HS-5 (cell line): ENCODE data around the gene CUEDC1.

Experiments used
- DNase-seq: peaks from one replicate; pipeline ENCODE4 v3.0.0-alpha.2; 2012; ENCODE audit warnings: low read depth

CUEDC1 gene

DNA sequence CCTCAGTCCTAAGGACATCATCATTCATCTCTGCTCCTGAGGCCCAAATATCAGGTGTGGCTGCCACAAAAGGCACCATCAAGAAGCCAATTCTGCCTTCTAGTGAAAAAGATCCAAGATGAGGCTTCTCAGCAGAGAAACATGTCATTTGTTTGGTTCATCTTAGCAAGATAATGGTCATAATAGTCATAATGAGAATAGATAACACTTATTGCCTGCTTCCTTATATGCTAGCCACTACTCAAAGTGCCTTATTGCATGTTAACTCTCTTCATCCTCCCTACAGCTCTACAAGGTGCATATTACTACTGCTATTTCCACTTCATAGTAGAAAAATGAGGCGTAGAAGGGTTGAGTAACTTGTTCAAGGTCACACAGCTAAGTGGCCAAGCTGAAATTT, 60.4 kb downstream of the CUEDC1 start:
- DNase-seq, result no peak

- DNase-seq, result peak; percentile 97
Observed at GRCh38 chr17:57892820-57893595, 62.2 kb downstream of the CUEDC1 start.

GRCh38 chr17:57892146-57892819, 62.9 kb downstream of the CUEDC1 start:
- DNase-seq, result peak; percentile 60

GRCh38 chr17:57890857-57891232, 64.4 kb downstream of the CUEDC1 start:
- no peak for DNase-seq

- no peak for DNase-seq
Observed at GRCh38 chr17:57889892-57890856, 65.0 kb downstream of the CUEDC1 start.

- no peak for DNase-seq
Observed at GRCh38 chr17:57889252-57889651, 66.0 kb downstream of the CUEDC1 start.

DNA sequence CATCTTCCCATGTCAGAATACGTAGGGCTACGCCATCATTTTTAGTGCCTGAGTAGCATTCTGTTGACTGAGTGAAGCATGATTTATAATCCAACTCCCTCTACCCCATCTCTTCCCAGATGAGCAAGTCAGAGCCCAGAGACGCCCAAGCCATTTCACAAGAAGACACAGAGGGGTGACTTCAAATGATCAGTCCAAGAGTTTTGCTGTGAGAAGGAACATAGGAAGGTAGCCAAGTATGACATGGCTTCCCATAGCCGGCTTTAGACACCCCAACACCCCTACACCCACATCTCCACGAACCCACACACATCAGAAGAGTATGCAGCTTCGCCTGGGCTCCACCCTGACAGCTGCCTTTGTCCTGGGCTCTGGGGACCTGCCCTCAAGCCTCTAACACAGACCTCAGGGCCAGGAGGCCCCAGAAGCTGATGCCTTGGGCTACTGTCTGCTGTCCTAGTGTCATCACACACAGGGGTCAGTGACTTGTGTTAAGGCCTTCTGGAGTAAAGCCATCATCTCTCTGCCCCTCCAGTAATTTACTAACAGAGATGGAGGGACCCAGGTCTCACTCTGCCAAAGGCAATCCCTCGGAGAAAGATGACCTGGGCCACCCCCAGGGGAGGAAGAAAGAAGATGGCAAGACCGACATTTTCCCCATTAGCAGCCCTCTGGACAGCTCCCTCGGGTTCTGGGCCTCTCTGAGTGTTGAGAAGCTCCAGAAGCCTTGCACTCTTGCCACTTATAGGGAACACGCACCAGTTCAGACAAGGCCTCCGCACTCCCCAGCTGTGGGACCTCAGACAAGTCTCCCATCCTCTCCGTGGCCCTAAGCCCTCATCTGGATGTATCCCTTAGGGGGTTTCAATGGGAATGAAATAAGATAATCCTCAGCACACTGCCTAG, 66.6 kb downstream of the CUEDC1 start:
- no peak for DNase-seq

DNA sequence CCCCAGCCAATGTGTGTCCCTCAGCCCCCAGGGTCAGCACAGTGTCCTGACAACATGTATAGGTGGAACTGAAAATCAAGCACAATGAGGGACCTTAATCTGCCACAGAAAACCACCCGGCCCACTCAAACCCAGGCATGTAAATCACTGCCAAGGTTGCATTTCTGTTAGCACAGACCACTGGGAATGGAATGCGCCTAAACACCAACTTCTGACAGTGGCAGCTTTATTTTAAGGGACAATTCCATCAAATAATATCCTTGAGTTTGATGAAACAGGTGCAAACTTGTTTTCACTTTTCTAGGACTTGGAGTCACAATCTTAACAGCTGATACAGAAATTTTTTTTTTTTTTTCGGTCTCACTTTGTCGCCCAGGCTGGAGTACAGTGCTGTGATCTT, 68.1 kb downstream of the CUEDC1 start:
- DNase-seq, result no peak

DNA sequence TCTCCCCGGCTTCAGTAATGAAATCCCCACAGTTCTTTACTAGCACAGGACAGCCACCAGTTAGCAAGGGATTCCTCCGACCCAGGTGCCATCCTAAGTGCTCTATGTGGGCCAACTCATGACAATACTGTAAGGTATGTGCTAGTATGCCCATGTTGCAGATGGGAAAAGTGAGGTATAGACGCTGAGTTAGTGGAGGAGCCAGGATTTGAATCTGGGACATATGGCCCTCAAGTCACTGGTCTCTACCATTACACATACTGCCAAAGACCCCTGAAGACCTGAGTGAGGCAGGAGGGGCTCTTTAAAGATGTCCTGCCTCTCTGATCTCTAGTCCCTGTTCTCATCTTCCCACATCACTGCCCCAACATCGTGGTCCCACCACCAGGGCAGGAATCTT, 69.2 kb downstream of the CUEDC1 start:
- no peak for DNase-seq

DNA sequence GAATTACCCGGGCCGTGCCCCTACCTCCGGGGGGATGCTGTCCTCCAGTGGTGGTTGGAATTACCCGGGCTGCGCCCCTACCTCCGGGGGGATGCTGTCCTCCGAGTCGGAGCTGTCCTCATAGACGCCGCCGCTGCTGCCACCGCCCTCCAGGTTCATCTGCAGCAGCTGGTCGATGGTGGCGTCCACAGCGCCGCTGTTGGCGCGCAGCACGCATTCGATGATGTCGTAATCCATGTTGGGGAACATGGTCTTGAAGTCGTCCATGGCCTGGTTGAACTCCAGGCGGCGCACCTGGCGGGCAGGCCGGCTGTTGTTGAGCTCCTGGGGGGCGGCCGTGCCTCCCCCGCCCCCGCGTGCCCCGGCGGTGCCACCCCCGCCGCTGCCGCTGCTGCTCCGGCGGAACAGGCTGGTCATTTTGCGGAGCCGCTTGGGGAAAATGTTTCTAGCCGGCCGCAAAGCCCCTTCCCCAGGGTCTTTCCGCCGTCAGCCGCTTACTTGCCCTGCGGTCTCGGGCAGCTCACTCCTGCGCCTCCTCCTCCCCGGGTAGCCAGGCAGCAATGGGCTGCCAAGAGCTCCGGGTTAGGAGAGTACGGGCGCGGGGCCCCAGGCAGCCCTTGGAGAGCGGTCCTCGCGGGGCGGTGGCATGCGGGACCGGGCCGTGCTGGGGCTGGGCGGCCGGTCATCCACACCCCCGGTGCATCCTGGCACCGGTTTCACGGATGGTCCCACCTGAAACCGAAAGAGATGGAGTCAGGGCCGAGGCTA, 69.9 kb downstream of the CUEDC1 start:
- DNase-seq, result no peak

DNA sequence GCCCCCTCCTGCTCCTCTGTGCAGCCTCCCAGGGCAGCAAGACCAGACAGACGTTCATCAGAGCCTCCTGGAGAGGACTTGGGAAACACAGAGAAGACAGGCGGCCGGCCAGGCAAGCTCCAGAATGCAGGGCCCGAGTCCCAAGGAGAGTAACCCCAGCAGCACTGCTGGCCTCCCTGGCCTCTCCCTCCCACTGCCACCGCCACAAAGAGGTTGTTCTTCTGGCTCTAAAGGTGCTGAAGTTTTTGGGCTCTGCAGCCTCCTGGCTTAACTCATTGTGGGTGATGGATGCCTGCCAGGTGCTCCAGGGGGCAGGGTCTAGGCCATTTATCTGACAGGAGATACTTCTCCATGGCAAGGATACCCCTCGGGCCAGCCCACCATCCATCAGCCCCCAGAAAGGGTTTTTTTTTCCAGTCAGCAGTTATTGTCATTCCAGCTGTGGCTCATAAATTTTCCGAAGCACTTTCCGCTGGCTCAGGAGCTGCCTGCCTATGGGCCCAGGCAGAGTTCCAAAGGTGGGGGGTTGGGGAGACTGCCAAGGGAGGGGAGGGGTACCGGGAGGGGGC, 73.3 kb downstream of the CUEDC1 start:
- DNase-seq, result no peak

GRCh38 chr17:57881143-57881542, 74.1 kb downstream of the CUEDC1 start:
- no peak for DNase-seq

GRCh38 chr17:57880086-57880456, 75.1 kb downstream of the CUEDC1 start:
- no peak for DNase-seq

DNA sequence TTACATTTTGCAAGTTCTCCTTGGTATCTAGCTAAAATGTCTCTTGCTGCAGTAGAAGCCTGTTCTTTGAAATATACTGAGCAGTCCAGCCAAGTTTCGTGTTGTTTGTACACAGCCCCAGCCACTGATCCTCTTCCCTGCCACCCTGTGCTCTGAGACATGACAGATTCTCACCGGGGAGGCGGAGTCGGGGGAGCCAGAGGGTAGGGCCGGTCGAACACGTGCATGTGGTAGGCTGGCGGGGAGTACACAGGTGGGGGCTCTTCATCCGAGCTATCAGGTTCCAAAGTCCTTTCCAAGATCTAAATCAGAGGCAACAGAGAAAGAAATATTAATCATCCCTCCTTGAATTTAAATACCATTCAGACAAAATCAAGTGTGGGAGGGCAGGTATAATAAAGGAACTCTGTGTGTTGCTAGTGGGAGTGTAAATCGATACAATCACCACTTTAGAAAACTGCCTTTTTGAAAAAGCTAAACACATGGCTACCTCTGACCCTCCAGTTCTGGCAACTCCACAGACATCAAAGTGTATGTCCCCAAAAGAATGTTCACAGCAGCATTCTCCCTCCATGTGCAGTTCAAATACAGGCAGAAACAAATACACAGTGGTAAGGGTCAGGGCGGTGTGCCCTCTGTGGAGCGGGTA, 75.7 kb downstream of the CUEDC1 start:
- no peak for DNase-seq

DNA sequence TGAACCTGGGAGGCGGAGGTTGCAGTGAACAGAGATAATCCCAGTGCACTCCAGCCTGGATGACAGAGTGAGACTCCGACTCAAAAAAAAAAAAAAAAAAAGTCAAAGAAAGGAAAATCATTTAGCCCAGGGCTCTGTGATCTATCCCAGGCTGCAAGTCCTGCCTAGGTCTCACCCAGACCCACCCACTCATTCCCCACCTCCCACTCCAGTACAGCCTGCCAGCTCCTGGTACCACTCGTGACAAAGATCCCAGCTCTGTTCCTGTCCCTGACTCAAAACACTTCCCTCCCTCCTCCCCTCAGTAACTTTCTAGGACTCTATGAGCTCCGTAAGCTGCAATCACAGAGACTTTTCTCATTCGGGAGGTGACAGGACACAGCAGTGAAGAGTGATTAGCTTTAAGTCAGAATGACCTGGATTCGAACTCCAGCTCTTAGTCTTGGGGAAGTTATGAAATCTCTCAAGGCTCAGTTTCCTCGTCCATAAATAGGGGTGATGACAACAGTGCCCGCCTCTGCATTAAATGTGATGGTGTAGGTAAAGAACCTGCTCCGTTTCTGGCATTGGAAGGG, 77.3 kb downstream of the CUEDC1 start:
- DNase-seq, result no peak

DNA sequence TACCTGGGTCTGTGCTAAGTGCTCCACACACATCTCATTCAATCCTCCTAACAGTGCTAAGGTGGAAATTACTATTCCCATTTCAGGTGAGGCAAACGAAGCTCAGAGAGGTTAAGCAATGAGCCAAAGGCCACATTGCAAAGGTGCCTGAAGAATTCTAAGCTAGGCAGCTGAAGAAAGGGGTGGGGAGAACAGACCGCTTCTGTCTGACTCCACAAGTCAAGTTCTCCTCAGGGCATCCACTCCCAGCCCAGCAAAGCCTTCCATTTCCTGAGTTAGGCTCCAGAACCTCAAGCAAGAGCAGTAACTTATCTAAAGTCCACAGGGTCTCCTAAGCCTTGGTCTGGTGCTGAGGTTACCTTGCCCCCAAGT, 78.4 kb downstream of the CUEDC1 start:
- DNase-seq, result no peak

DNA sequence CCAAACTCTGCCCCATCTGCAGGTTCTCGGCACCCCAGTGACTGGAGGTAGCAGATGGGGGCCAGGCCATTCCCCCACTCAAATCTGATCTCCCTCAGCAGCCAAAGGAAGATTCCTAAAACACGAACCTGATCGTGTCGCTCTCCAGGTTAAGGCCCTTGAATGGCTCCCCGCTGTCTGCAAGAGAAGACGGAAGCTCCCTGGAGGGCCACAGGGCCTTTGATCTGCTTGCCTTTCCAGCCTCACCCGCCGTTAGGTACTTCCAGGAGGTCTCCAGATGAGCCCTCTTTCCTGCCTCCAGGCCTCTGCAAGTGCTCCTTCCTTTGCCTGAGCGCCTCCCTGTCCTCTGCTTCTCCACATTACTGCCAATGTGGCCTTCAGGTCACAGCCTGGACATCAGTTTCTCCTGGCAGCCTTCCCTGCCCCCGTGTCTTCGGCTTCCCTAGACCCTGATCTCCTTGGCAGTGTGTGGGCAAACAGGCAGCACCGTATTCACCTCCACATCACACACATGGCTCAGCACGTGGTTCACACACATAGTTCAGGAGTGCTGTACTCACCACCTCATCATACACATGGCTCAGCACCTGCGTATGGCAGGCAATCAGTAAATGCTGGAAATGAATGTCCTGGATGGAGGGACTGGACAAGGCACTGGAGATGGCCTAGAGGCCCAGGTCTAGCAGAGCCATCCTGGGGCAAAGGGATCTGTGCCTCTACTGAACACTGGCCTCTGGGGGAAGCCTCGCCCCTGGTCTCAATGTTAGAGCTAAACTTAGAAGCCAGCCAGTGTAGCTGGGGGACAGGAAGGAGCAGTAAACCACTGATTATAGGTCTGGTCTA, 79.0 kb downstream of the CUEDC1 start:
- no peak for DNase-seq

DNA sequence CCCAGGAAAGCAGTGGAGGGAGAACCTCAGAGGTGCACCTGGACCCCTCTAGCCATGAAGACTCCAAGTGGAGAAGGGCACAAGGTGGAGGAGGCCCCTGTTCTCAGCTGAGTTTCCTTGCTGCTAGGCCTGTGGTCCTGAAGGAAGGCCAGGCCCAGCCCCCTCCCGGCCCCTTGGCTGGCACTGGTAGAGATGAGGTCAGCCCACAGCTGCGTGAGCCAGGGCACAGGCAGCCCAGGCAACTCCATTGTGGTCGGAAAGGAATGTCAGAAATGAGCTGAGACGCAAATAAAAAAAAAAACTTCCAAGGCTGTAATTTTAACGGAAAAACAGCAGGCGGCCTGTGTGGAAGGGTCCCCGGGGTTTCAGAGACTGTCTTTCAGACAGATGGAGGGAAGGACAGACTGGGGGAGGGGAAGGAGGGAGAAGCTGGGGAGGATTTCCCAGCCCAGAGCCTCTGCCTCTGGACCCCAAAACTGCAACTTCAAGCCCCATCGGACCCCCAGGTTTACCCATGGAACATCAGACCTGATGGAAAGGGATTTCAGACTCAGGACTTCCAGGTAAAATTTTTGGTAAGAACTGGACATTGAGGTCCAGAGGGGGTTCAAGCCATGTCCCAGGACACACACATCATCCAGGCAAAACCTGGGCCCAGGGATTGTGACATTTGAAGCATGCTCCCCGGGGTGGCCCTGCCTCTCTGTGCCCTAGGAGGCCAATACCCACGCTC, 79.8 kb downstream of the CUEDC1 start:
- DNase-seq, result peak; percentile 94
